HG03039 (cell line): ENCODE data around the gene AXIN2.
"Not testable (repeated sequence)": the region's sequence is repeated elsewhere in the genome, so short reads cannot be mapped to it uniquely, and the experiment has no call there.

Experiments used
- ATAC-seq: cut with Tn5 transposase; IDR thresholded peaks from one replicate; pipeline ENCODE4 v1.9.1; 2021; ENCODE audit warnings: mild to moderate bottlenecking, moderate library complexity; ENCODE audit not compliant: unreplicated experiment

AXIN2 gene

DNA sequence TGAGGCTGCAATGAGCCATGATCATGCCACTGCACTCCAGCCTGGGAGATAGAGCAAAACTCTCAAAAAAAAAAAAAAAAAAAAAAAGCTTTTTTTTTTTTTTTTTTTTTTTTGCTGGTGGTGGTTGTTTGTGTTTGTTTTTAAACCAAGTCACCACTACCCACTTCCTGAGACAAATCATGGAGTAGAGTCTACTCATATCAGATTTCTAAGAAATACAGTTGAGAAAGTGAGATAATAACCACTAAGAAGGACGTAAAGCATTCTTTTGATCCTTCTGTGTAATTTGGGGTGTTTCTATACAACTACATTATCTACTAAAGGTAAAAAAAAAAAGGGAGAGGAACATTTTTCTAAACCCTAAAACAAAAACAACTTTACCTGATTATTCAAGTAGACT is 38.0 kb downstream of the AXIN2 start:
- ATAC-seq = no peak

- ATAC-seq = no peak
These were observed 38.6 kb downstream of the AXIN2 start for GRCh38 chr17:65522751-65523404.

DNA sequence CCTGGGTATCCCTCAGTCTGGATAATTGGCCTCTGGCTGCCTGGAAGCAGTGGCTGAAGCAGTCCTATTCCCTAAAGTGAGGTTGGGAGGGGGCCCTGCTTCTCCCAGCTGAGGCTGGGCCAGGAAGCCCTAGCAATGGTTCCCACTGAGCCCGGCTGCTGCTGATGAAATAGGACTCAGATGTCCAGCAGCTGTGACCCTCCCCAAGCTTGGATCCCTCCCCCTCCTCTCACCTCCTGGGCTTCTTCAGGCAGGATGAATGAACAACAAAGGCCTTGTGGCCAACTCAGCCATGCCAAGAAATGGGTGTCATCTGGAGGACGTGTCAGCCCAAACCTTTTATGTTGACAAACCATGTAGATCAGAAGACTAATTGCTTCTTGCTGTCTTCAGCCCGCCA is 42.0 kb downstream of the AXIN2 start:
- ATAC-seq = no peak

- no peak for ATAC-seq
These were observed 43.2 kb downstream of the AXIN2 start for GRCh38 chr17:65518256-65518655.

- no peak for ATAC-seq
These were observed 45.2 kb downstream of the AXIN2 start for GRCh38 chr17:65515959-65516948.

GRCh38 chr17:65515512-65515911 is 45.9 kb downstream of the AXIN2 start:
- ATAC-seq = no peak

GRCh38 chr17:65514541-65514940 is 46.9 kb downstream of the AXIN2 start:
- ATAC-seq = no peak

GRCh38 chr17:65514082-65514481 is 47.4 kb downstream of the AXIN2 start:
- ATAC-seq = no peak

DNA sequence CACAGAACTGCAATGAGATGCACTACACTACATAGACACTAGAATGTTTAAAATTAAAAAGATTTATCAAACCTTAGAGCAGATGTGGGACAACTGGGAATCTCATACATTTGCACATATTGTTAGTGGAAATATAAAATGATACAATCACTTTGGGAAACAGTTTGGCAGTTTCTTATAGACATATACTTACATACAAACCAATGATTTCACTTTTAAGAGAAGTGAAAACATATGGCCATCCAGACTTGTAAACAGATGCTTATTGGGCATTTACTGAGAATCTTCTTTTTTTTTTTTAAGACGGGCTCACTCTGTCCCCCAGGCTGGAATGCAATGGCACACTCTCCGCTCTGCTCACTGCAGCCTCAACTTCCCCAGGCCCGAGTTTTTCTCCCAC is 50.1 kb downstream of the AXIN2 start:
- ATAC-seq = no peak

GRCh38 chr17:65509032-65509431 is 52.4 kb downstream of the AXIN2 start:
- no peak for ATAC-seq

DNA sequence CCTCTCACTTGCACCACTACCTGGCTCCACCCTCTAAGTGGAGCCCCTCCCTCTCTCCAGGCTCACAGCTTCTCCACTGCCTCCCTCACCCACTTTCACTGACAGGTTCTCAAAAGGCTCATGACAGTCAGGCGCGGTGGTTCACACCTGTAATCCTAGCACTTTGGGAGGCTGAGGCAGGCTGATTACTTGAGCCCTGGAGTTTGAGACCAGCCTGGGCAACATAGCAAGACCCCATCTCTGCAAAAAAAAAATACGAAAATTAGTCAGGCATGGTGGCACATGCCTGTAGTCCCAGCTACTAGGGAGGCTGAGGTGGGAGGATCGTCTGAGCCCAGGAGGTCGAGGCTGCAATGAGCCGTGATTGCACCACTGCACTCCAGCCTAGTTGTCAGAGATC is 56.8 kb downstream of the AXIN2 start:
- ATAC-seq = not testable (repeated sequence)

DNA sequence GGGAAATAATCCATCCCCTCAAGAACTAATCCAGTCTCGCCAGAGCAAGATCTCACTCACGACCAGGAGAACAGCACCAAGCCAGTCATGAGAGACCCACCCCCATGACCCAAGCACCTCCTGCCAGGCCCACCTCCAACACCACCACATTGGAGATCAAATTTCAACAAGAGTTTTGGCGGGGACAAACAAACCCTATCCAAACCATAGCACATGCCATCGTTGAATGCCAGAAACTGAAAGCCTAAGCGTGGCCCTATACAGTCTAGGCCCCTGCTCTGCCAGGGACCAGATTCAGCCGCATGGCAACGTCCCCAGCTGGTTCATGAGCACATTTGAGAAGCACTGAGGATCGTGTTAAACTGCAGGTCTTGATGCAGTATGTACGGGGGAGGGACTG is 57.3 kb downstream of the AXIN2 start:
- ATAC-seq = no peak

DNA sequence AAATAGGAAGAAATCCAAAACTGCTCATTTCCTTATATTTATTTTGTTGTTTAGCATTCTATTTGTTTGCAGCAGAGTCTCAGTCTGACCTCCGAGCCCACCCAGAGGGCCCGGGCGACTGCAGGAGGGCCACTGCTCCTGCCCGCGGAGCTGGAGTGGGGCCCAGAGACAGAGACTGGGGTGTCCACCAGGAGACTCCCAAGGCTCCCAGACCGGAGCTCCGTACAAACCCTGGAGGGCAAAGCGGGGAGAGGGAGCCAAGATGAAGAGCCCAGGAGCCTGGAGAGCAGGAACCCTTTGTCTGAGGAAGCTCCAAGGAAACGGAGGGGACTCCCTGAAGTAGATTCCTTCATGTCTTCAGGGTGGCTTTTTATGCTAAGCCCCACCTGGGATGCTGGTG is 57.9 kb downstream of the AXIN2 start:
- no peak for ATAC-seq

- no peak for ATAC-seq
These were observed 62.6 kb downstream of the AXIN2 start for GRCh38 chr17:65498816-65499215.

- ATAC-seq = no peak
These were observed 64.6 kb downstream of the AXIN2 start for GRCh38 chr17:65496801-65497200.

- ATAC-seq = no peak
These were observed 66.1 kb downstream of the AXIN2 start for GRCh38 chr17:65495122-65496055.

GRCh38 chr17:65489413-65490155 is 71.9 kb downstream of the AXIN2 start:
- ATAC-seq = no peak

GRCh38 chr17:65488665-65489064 is 72.8 kb downstream of the AXIN2 start:
- ATAC-seq = no peak

- no peak for ATAC-seq
These were observed 73.5 kb downstream of the AXIN2 start for GRCh38 chr17:65487990-65488389.

GRCh38 chr17:65487161-65487560 is 74.3 kb downstream of the AXIN2 start:
- no peak for ATAC-seq
